GM19193 (cell line): ENCODE measurements around the gene ZNF638.

ENCODE experiments used
- POLR2A ChIP-seq: IDR thresholded peaks from 4 replicates; pipeline ENCODE4 v1.6.1; 2011; ENCODE audit not compliant: insufficient read depth, insufficient read length; ENCODE audit errors: extremely low read depth

Gene ZNF638

GRCh38 chr2:71455011-71455740 lies 123.6 kb downstream of the ZNF638 start:
- no peak for TF ChIP-seq POLR2A

GRCh38 chr2:71455741-71456569 lies 124.4 kb downstream of the ZNF638 start:
- no peak for TF ChIP-seq POLR2A

GRCh38 chr2:71456617-71457016 lies 125.0 kb downstream of the ZNF638 start:
- TF ChIP-seq POLR2A = no peak

GRCh38 chr2:71457123-71457915 lies 125.7 kb downstream of the ZNF638 start:
- TF ChIP-seq POLR2A = no peak

GRCh38 chr2:71457923-71458322 lies 126.3 kb downstream of the ZNF638 start:
- no peak for TF ChIP-seq POLR2A

GRCh38 chr2:71458413-71459083 lies 127.0 kb downstream of the ZNF638 start:
- TF ChIP-seq POLR2A = no peak

- no peak for TF ChIP-seq POLR2A
Measured at GRCh38 chr2:71459084-71459431, 127.5 kb downstream of the ZNF638 start.

- TF ChIP-seq POLR2A = no peak
Measured at GRCh38 chr2:71460056-71460455, 128.5 kb downstream of the ZNF638 start.

- no peak for TF ChIP-seq POLR2A
Measured at GRCh38 chr2:71460595-71461303, 129.2 kb downstream of the ZNF638 start.

GRCh38 chr2:71461304-71461671 lies 129.7 kb downstream of the ZNF638 start:
- no peak for TF ChIP-seq POLR2A

- TF ChIP-seq POLR2A = no peak
Measured at GRCh38 chr2:71462056-71462605, 130.5 kb downstream of the ZNF638 start.

- no peak for TF ChIP-seq POLR2A
Measured at GRCh38 chr2:71462641-71463341, 131.2 kb downstream of the ZNF638 start.

GRCh38 chr2:71463342-71463654 lies 131.7 kb downstream of the ZNF638 start:
- TF ChIP-seq POLR2A = no peak

- no peak for TF ChIP-seq POLR2A
Measured at GRCh38 chr2:71464389-71464788, 132.8 kb downstream of the ZNF638 start.

GRCh38 chr2:71465356-71465755 lies 133.8 kb downstream of the ZNF638 start:
- TF ChIP-seq POLR2A = no peak

GRCh38 chr2:71465961-71466300 lies 134.3 kb downstream of the ZNF638 start:
- TF ChIP-seq POLR2A = no peak
